ENCODE measurements around the gene LCE3C.

LCE3C gene

DNA sequence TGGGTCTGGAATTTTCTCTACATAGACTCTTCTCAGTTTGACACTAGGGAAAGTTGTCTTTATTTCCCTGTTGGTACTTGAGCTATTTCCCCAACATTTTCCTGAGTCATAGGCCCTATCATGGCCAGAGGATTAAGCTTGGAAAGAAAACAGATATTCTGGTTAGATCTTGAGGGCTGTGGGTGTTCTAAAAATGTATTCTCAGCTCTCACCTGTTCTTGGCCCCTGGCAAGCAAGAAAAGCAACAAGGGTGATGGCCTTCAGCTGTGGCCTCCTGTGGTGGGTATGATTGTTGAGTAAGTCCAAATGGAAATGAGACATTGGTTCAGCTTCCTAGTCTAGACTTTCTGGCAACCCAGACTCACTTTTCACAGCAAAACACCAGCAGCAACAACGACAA, 40.3 kb downstream of the LCE3C start:
- Histone ChIP-seq H3K9me2 (ENCODE audit: low read depth, low read length) (no peaks in the 10 kb centered on the region), H3K79me2 (ENCODE audit: insufficient read depth, low read length) (no peaks in the 10 kb centered on the region), H3F3A (ENCODE audit: insufficient read depth, low read length) (no peaks in the 10 kb centered on the region), H3K4me3 (ENCODE audit: low read depth, low read length, poor library complexity, severe bottlenecking) (no peak overlapping the region), H3K27me3 (ENCODE audit: insufficient read depth, low read length) (no peaks in the 10 kb centered on the region), H3K4me2 (ENCODE audit: low read length) (no peak overlapping the region), H3K27ac (ENCODE audit: low read depth, low read length, poor library complexity, severe bottlenecking) (no peak overlapping the region), H3K9ac (ENCODE audit: low read length) (no peak overlapping the region), H3K4me1 (ENCODE audit: insufficient read depth, low read length, severe bottlenecking) (no peaks in the 10 kb centered on the region), H4K20me1 (ENCODE audit: insufficient read depth, low read length) (no peaks in the 10 kb centered on the region), H3K9me3 (ENCODE audit: low read length) (no peaks in the 10 kb centered on the region), H2AFZ (ENCODE audit: low read length) (no peak overlapping the region), H3K36me3 (ENCODE audit: insufficient read depth, low read length) (no peaks in the 10 kb centered on the region)
- TF ChIP-seq, protein P1, sequence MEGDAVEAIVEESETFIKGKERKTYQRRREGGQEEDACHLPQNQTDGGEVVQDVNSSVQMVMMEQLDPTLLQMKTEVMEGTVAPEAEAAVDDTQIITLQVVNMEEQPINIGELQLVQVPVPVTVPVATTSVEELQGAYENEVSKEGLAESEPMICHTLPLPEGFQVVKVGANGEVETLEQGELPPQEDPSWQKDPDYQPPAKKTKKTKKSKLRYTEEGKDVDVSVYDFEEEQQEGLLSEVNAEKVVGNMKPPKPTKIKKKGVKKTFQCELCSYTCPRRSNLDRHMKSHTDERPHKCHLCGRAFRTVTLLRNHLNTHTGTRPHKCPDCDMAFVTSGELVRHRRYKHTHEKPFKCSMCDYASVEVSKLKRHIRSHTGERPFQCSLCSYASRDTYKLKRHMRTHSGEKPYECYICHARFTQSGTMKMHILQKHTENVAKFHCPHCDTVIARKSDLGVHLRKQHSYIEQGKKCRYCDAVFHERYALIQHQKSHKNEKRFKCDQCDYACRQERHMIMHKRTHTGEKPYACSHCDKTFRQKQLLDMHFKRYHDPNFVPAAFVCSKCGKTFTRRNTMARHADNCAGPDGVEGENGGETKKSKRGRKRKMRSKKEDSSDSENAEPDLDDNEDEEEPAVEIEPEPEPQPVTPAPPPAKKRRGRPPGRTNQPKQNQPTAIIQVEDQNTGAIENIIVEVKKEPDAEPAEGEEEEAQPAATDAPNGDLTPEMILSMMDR (IDR thresholded peaks at IDR 0.05; ENCODE audit: low read length) = no peak
- TF ChIP-seq EZH2 (IDR thresholded peaks at IDR 0.05; ENCODE audit: borderline replicate concordance, low read length) = no peak

DNA sequence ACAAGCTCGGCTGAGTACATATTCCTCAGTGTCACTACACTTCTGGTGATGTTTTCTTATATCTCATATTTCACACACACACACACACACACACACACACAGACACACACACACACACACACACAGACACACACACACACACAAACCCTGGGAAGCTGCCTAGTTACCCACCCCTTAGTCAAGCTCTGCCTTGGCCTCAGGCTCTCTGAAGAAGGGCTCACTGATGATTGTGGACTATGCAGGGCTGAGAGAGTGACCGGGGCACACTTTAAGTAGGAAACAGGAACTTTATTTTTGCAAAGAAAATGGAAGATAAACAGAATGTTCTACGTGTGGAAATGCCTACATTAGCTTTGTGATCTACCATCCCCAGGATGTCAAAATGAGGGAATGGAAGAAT, 43.9 kb downstream of the LCE3C start:
- Histone ChIP-seq H3F3A (ENCODE audit: insufficient read depth, low read length) (no peaks in the 10 kb centered on the region), H3K9me2 (ENCODE audit: low read depth, low read length) (no peaks in the 10 kb centered on the region), H3K9me3 (ENCODE audit: low read length) (no peaks in the 10 kb centered on the region), H3K27ac (ENCODE audit: low read depth, low read length, poor library complexity, severe bottlenecking) (no peak overlapping the region), H3K4me2 (ENCODE audit: low read length) (no peak overlapping the region), H4K20me1 (ENCODE audit: insufficient read depth, low read length) (no peaks in the 10 kb centered on the region), H2AFZ (ENCODE audit: low read length) (no peak overlapping the region), H3K79me2 (ENCODE audit: insufficient read depth, low read length) (no peaks in the 10 kb centered on the region), H3K9ac (ENCODE audit: low read length) (no peak overlapping the region), H3K4me3 (ENCODE audit: low read depth, low read length, poor library complexity, severe bottlenecking) (no peak overlapping the region), H3K4me1 (ENCODE audit: insufficient read depth, low read length, severe bottlenecking) (no peaks in the 10 kb centered on the region), H3K27me3 (ENCODE audit: insufficient read depth, low read length) (no peaks in the 10 kb centered on the region), H3K36me3 (ENCODE audit: insufficient read depth, low read length) (no peaks in the 10 kb centered on the region)
- TF ChIP-seq EZH2 (IDR thresholded peaks at IDR 0.05; ENCODE audit: borderline replicate concordance, low read length) = no peak
- TF ChIP-seq, protein P1 (IDR thresholded peaks at IDR 0.05; ENCODE audit: low read length) = no peak

DNA sequence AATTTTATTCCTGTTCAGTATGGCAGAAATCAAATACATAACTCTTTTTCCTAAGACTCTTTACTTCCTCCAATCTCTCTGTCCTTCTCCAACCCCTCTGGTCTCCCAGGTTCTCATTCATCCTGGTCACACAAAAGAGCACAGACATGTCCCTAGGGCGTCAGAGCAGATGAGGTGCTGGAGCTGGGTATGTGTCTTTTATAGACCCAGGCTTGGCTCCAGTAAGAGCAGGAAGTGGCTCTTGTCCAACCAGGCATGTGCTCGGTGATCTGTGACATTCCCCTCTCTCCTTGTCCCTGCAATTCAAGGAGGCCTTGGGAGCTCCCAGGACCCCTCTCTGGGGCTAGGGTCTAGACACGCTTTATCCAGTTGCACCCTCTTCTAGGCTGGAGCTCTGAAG, 45.1 kb downstream of the LCE3C start:
- TF ChIP-seq, protein P1 (IDR thresholded peaks at IDR 0.05; ENCODE audit: low read length) = no peak
- TF ChIP-seq EZH2 (IDR thresholded peaks at IDR 0.05; ENCODE audit: borderline replicate concordance, low read length) = no peak
- no peak overlapping the region for H3K4me3 ChIP-seq (ENCODE audit: low read depth, low read length, poor library complexity, severe bottlenecking)
- no peaks in the 10 kb centered on the region for H3F3A ChIP-seq (ENCODE audit: insufficient read depth, low read length)
- H2AFZ ChIP-seq (ENCODE audit: low read length) = no peak overlapping the region
- no peaks in the 10 kb centered on the region for H4K20me1 ChIP-seq (ENCODE audit: insufficient read depth, low read length)
- H3K9me3 ChIP-seq (ENCODE audit: low read length) = no peaks in the 10 kb centered on the region
- no peaks in the 10 kb centered on the region for H3K36me3 ChIP-seq (ENCODE audit: insufficient read depth, low read length)
- H3K4me2 ChIP-seq (ENCODE audit: low read length) = no peak overlapping the region
- H3K27me3 ChIP-seq (ENCODE audit: insufficient read depth, low read length) = no peaks in the 10 kb centered on the region
- no peak overlapping the region for H3K9ac ChIP-seq (ENCODE audit: low read length)
- H3K4me1 ChIP-seq (ENCODE audit: insufficient read depth, low read length, severe bottlenecking) = no peaks in the 10 kb centered on the region
- no peaks in the 10 kb centered on the region for H3K79me2 ChIP-seq (ENCODE audit: insufficient read depth, low read length)
- no peak overlapping the region for H3K27ac ChIP-seq (ENCODE audit: low read depth, low read length, poor library complexity, severe bottlenecking)
- no peaks in the 10 kb centered on the region for H3K9me2 ChIP-seq (ENCODE audit: low read depth, low read length)

All from OCI-LY1 (cell line).